HT1080 (cell line): ENCODE results near the gene BACH2. TPM values are rescaled to one million over a fixed set of nuclear protein-coding genes. Genes with fewer than 3 reads are reported as not detected.
A peak's percentile ranks its signal among the peaks of the same experiment; 100 is the strongest.
"Not testable (repeated sequence)": the region's sequence is repeated elsewhere in the genome, so short reads cannot be mapped to it uniquely, and the experiment has no call there.

Experiments used
- DNase-seq: peaks from one replicate; pipeline ENCODE4 v3.0.0-alpha.2; 2015; ENCODE audit warnings: low read depth
- polyA plus RNA-seq, 2 experiments: library from polyadenylated mRNA; depleted of rRNA; stranded (reverse); fragments of >200 nt; gene quantifications; 2 replicates each; pipeline ENCODE4 v1.2.3, GENCODE V29; 2015
- total RNA-seq: library from RNA; depleted of rRNA; stranded (reverse); fragments of >200 nt; shearing (Covaris generic); gene quantifications from 2 replicates; pipeline ENCODE4 v1.2.3, GENCODE V29; 2014; rRNA removed

The BACH2 gene
- total RNA-seq: 0.30 and 0.87 TPM in 2 replicates
- 0.14 and 0.17 TPM in 2 replicates for polyA plus RNA-seq (2015; cell fraction: cytosol; rRNA removed)
- 0.15 and 0.59 TPM in 2 replicates for polyA plus RNA-seq (2015; cell fraction: nucleus; rRNA removed)

GRCh38 chr6:90296341-90297114 is at the start of gene BACH2:
Gene BACH2 (minus strand): TSS chr6:90296843. CDS start chr6:90008844, 287,999 bp downstream.
- peak; percentile 73 for DNase-seq

GRCh38 chr6:90343576-90343975 is 46.9 kb upstream of the BACH2 start:
- peak; percentile 46 for DNase-seq

- DNase-seq: no peak
Observed at GRCh38 chr6:90338409-90338808, 41.8 kb upstream of the BACH2 start.

GRCh38 chr6:90336388-90336947 is 39.8 kb upstream of the BACH2 start:
- DNase-seq: no peak

- no peak for DNase-seq
Observed at GRCh38 chr6:90333928-90334327, 37.3 kb upstream of the BACH2 start.

GRCh38 chr6:90332978-90333543 is 36.4 kb upstream of the BACH2 start:
- not testable (repeated sequence) for DNase-seq

GRCh38 chr6:90329386-90330077 is 32.9 kb upstream of the BACH2 start:
- no peak for DNase-seq

GRCh38 chr6:90328004-90328403 is 31.4 kb upstream of the BACH2 start:
- DNase-seq: peak; percentile 82

GRCh38 chr6:90326404-90327057 is 29.9 kb upstream of the BACH2 start:
- DNase-seq: no peak

GRCh38 chr6:90323706-90324105 is 27.1 kb upstream of the BACH2 start:
- no peak for DNase-seq

- DNase-seq: no peak
Observed at GRCh38 chr6:90322976-90323474, 26.4 kb upstream of the BACH2 start.

- DNase-seq: no peak
Observed at GRCh38 chr6:90319979-90320685, 23.5 kb upstream of the BACH2 start.

GRCh38 chr6:90319044-90319443 is 22.4 kb upstream of the BACH2 start:
- peak; percentile 70 for DNase-seq

GRCh38 chr6:90315986-90316385 is 19.3 kb upstream of the BACH2 start:
- no peak for DNase-seq

GRCh38 chr6:90315354-90315950 is 18.8 kb upstream of the BACH2 start:
- DNase-seq: no peak

- DNase-seq: no peak
Observed at GRCh38 chr6:90314514-90314913, 17.9 kb upstream of the BACH2 start.

GRCh38 chr6:90311569-90311968 is 14.9 kb upstream of the BACH2 start:
- no peak for DNase-seq

- DNase-seq: no peak
Observed at GRCh38 chr6:90305800-90306448, 9.3 kb upstream of the BACH2 start.

GRCh38 chr6:90304308-90304707 is 7.7 kb upstream of the BACH2 start:
- no peak for DNase-seq

- no peak for DNase-seq
Observed at GRCh38 chr6:90303039-90303438, 6.4 kb upstream of the BACH2 start.
